ENCODE data around the gene PAPPA2.
A peak's percentile ranks its signal among the peaks of the same experiment; 100 is the strongest.
"Not testable (repeated sequence)": the region's sequence is repeated elsewhere in the genome, so short reads cannot be mapped to it uniquely, and the experiment has no call there.

Gene PAPPA2

GRCh38 chr1:176551146-176551545 lies 88.2 kb downstream of the PAPPA2 start:
- DNase-seq (ENCODE audit: low read depth, low spot score): no peak

- DNase-seq (ENCODE audit: low read depth, low spot score): no peak
These were observed 89.4 kb downstream of the PAPPA2 start for GRCh38 chr1:176552217-176552991.

GRCh38 chr1:176552999-176553398 lies 90.0 kb downstream of the PAPPA2 start:
- DNase-seq (ENCODE audit: low read depth, low spot score): no peak

DNA sequence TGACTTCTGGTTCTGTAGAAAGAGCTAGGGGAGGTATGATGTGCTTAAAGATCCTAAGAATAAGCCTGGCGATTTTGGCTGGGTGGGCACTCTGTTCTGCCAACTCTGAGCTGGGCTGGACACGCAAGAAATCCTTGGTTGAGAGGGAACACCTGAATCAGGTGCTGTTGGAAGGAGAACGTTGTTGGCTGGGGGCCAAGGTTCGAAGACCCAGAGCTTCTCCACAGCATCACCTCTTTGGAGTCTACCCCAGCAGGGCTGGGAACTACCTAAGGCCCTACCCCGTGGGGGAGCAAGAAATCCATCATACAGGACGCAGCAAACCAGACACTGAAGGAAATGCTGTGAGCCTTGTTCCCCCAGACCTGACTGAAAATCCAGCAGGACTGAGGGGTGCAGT lies 93.3 kb downstream of the PAPPA2 start:
- no peak for DNase-seq (ENCODE audit: low read depth, low spot score)

GRCh38 chr1:176557543-176558258 lies 94.7 kb downstream of the PAPPA2 start:
- DNase-seq (ENCODE audit: low read depth, low spot score): no peak

GRCh38 chr1:176558561-176558960 lies 95.6 kb downstream of the PAPPA2 start:
- DNase-seq (ENCODE audit: low read depth, low spot score): no peak

- no peak for DNase-seq (ENCODE audit: low read depth, low spot score)
These were observed 96.5 kb downstream of the PAPPA2 start for GRCh38 chr1:176559474-176559873.

GRCh38 chr1:176559878-176560277 lies 96.9 kb downstream of the PAPPA2 start:
- peak; percentile 42 for DNase-seq (ENCODE audit: low read depth, low spot score)

- no peak for DNase-seq (ENCODE audit: low read depth, low spot score)
These were observed 97.7 kb downstream of the PAPPA2 start for GRCh38 chr1:176560681-176561080.

GRCh38 chr1:176561761-176562160 lies 98.8 kb downstream of the PAPPA2 start:
- DNase-seq (ENCODE audit: low read depth, low spot score): not testable (repeated sequence)

GRCh38 chr1:176566004-176566975 lies 103.3 kb downstream of the PAPPA2 start:
- no peak for DNase-seq (ENCODE audit: low read depth, low spot score)

DNA sequence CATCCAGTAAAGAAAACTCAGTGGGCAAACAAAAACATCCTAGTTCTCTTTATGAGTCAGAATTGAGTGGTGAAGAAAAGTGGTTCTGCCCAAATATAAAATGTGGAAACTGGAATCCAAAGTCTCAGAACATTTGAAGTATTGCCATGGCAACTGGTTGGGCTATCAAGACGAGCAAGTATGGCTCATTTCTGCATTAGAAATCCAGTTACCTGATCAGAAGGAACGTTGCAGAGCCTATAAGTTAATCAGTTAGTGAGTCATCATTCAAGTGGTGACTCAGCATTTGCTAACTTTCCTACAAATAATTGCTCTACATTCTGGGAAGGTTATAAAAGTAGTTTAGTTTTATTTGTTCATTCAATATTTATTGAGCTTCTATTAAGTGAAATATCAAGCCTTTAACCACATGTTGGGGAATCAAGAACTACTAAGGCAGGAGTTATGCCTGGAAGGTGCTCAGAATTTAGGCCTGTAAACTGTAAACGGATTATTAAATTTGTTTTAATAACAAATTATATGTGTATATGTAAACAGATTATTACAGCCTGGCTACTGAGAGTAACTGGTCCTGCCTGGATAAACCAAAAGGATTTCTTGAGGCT lies 104.3 kb downstream of the PAPPA2 start:
- no peak for DNase-seq (ENCODE audit: low read depth, low spot score)

GRCh38 chr1:176568185-176568584 lies 105.2 kb downstream of the PAPPA2 start:
- DNase-seq (ENCODE audit: low read depth, low spot score): no peak

- no peak for DNase-seq (ENCODE audit: low read depth, low spot score)
These were observed 111.8 kb downstream of the PAPPA2 start for GRCh38 chr1:176574756-176575155.

- no peak for DNase-seq (ENCODE audit: low read depth, low spot score)
These were observed 113.0 kb downstream of the PAPPA2 start for GRCh38 chr1:176575991-176576390.

- DNase-seq (ENCODE audit: low read depth, low spot score): no peak
These were observed 113.7 kb downstream of the PAPPA2 start for GRCh38 chr1:176576670-176577069.

DNA sequence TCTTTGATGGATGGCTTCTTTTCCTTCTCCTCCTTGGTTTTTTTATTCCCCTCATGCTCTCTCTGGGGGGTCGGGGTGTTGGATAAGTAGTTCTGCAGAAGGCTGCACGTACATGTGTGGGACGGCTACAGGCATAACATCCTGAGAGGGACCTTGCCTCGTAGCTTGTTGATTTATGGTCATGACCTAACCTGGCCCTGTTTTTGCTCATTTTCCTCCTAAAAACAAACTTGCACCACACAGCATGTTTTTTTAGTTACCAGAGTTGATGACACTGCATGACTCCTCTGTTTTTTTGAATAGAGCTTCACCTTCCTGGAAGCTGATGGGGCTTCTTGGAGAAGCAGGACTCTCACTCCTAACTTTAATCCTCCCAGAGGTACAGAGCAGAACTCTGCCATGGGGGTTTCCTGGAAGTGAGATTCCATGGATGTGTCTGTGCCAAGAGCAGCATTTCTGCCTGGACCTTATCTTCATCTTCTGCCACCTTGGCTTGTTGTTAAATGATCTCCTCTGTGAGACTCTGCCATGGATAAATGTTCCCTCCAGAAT lies 114.7 kb downstream of the PAPPA2 start:
- no peak for DNase-seq (ENCODE audit: low read depth, low spot score)

DNA sequence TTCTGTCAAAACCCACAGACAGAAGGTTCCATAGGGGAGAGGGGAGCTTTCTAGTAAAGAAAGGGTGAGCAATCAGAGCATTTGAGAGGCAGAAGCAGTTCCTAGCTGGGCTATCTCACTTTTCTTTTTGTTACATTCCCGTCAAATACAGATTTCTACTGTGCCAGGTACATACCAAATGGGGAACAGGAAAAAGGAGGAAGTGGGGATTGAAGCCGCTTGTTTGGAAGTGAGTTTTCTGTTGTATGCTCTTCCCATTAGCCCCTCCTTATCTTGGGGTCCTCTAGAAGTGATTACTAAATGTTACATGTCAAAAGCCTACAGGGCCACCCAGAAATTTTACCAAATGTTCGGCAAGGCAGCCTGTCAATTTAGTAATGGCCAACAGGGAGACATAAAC lies 116.1 kb downstream of the PAPPA2 start:
- DNase-seq (ENCODE audit: low read depth, low spot score): no peak

DNA sequence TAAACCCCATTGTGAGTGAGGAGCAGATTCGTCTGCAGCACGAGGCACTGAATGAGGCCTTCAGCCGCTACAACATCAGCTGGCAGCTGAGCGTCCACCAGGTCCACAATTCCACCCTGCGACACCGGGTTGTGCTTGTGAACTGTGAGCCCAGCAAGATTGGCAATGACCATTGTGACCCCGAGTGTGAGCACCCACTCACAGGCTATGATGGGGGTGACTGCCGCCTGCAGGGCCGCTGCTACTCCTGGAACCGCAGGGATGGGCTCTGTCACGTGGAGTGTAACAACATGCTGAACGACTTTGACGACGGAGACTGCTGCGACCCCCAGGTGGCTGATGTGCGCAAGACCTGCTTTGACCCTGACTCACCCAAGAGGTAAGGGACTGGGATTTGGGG lies 132.2 kb downstream of the PAPPA2 start:
- DNase-seq (ENCODE audit: low read depth, low spot score): no peak

GRCh38 chr1:176601348-176601747 lies 138.4 kb downstream of the PAPPA2 start:
- no peak for DNase-seq (ENCODE audit: low read depth, low spot score)

DNA sequence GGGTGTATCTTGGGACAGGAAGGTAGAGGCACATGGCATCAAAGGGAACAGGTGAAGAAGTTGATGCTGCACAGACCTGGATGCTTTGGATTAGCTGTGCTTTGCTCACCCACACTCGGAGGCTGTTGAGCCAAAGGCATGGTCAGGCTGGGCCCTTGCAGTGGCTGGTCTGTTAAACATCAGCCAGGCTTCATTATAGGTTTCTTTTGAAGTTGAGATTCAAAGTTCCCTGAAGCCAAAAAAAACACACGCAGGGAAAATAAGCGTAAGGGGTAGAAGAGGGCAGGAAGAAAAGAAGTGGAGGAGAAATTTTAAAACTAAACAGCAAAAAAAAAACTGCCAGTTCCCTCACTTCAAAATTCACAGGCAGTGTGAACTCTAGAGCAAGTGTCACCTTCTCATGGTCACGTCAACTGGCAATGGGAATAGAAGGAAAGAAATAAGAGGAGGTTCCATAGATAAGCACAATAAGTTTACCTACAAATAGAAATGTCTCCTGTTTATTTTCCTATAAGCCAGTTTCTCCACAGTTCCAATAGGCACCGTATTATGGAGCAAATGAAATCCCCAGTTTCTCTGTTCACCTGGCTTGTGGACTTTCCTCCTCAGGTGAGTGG lies 139.5 kb downstream of the PAPPA2 start:
- no peak for DNase-seq (ENCODE audit: low read depth, low spot score)

Measured in iPS DF 19.7 (cell line).